CD4-positive, alpha-beta T cell treated with Interleukin-4 for 4 hours (primary cell): Measurements from ENCODE around the gene TSPYL6.
"Not testable (repeated sequence)": the region's sequence is repeated elsewhere in the genome, so short reads cannot be mapped to it uniquely, and the experiment has no call there.

Experiments
- DNase-seq: peaks from one replicate; pipeline ENCODE4 v3.0.0-alpha.2; 2020

Gene TSPYL6

DNA sequence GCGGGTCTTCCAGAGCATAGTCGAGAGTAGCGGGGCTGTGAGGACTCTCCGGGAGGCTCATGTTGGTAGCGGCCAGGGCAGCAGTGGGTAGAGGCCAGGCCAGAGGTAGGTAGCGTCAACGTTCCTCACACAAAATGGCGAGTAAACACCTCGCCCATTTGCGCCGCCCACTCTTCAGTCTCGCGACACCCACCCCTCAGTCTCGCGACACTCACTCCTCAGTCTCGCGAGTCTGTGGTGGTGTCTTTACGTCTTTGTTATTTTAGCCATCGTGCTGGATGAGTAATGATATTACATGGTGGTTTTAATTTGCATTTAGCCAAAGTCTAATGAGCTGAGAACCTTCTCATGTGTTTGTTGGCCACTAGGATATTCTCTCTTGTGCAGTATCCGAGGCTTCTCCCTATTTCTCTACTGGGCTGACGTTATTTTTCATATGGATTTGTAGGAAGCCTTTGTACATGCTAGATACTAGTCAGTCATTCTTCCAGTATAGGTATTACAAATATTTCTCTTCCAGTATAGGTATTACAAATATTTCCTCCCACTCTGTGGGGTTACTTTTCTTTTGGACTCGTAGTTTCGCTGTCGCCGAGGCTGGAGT lies at the start of gene TSPYL6:
Gene TSPYL6, minus strand, starts transcription at position 139 of the 604 bp plus-strand sequence. Its CDS starts 78 bp downstream, at position 61.
- no peak for DNase-seq

DNA sequence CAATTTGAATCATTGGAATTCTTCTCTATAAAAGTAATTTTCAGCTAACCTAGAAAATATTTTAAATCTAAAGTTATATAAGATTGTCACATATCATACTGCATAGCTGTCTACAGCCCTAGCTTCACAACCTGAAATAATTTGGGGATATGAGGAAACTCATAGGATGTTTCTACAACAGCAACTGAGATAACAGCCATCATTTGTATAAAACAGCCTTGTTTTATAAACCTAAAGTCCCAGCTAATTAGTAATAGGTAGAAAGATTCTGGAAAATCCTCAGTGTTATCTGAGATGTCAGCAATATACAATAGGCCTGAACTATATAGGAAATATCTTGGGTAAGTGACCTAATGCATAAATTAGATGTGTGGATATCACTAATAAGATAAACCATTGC lies 47.6 kb upstream of the TSPYL6 start:
- no peak for DNase-seq

- no peak for DNase-seq
These were observed 42.5 kb upstream of the TSPYL6 start for GRCh38 chr2:54298514-54298913.

DNA sequence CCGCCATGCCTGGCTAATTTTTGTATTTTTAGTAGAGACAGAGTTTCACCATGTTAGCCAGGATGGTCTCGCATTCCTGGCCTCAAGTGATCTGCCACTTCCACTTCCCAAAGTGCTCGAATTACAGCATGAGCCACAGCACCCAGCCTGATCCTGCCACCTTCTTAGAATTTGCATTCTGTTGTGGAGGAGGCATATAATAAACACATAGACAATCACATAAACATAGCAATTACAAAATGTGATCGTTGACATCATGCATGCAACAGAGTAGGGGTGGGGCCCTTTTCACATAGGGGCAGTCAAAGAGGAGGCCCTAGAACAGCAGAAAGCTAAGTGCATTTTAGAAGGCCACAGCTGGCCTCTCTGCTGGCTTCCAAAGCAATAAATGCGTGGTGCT lies 39.9 kb upstream of the TSPYL6 start:
- DNase-seq: no peak

DNA sequence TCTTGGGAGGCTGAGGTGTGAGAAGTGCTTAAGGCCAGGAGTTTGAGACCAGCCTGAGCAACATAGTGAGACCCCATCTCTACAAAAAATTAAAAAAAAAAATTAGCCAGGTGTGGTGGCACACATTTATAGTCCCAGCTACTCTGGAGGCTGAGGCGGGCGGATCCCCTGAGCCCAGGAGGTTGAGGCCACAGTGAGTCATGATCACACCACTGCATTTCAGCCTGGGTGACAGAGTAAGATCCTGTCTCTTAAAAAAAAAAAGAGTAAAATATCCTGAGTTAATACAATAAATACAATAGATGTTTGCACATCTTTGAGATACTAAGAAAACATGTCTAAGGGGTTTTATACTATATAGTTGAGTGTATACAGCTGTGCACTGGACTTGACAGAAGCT lies 38.6 kb upstream of the TSPYL6 start:
- not testable (repeated sequence) for DNase-seq

DNA sequence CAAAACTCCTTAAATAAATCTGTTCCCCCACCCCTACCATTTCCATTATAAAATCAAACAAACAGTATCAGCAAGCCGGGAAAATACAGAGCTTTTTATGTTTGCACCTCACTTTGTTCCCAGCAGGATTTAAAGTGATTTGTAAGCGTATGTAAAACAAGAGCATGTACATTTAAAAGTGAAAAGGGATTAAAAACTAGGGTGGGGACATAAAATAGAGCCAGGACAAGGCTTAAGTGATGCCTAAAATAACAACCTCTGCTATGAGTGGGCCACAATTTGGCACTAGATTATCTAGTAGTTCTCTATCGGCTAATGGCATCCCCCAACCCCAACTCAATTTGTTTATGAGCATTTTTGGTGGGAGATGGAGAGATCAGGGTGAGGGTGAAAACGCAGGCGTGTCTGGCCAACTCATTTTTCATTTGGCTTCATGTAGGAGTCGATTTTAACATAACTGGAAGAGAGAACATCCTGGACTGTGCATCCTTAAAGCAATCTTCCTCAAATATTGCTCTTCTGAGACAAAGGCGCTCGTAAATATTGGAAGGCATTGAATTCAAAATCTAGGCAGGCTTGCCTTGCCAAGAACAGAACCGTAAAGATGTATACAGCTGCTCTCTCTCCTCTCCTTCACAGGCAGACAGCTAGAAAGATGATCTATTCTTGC lies 34.5 kb upstream of the TSPYL6 start:
- no peak for DNase-seq

GRCh38 chr2:54289917-54290316 lies 33.9 kb upstream of the TSPYL6 start:
- DNase-seq: no peak

DNA sequence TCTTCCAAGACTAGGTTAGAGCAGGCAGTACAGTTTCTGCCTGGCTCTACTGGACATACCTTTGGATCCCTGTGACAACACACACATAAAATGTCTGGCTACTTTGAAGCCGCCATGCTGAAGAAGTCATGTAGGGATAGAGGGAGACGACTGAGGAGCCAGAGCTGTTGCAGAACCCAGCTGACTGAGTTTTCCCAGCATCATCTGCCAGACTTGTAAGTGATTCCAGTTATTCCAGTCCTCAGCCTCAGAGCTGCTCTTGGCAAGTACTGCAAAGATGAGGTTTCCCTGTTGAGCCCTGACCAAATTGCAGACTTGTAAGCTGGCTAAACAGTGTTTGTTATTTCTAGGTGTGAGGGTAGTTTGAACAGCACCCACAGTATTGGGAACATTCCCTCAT lies 31.5 kb upstream of the TSPYL6 start:
- no peak for DNase-seq

- DNase-seq: no peak
These were observed 29.4 kb upstream of the TSPYL6 start for GRCh38 chr2:54285451-54285850.

GRCh38 chr2:54284826-54285225 lies 28.8 kb upstream of the TSPYL6 start:
- no peak for DNase-seq

DNA sequence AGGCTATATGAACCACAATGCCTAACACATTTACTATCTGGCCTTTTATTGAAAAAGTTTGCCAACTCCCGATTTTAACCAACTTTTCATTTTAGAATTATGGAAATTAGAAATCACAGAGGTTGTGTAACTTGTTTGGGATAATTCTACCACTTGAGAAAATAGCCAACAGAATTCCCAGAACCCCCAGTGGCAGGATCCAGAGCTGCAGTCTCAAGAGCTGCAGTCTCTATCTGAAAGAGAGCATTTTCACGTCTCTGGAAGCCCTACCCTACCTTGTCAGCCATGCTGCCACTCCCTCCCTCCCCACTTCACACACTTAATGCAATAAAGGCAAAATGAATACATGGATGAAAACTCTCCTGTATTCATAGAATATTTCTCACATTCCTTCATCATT lies 23.4 kb upstream of the TSPYL6 start:
- DNase-seq: no peak

DNA sequence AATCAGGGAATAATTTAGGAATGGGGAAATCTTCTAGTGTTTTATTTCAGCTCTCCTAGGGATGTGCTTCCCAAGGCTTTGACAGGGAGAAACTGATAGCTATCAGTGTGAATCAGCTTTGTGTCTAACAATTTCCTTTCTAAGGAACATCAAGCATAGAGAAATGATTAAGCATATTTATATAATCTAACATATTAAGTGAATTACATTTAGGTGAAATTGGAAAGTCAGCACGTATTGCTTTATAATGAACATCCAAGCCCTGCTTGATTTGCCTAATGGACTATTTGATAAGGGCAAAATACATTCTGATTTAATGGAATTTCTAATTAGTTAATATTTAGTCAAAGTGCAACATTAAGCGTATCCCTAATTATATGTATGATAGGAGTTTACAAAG lies 19.5 kb upstream of the TSPYL6 start:
- DNase-seq: no peak

- no peak for DNase-seq
These were observed 18.8 kb upstream of the TSPYL6 start for GRCh38 chr2:54274781-54275242.

GRCh38 chr2:54271843-54272627 lies 16.0 kb upstream of the TSPYL6 start:
- DNase-seq: no peak

DNA sequence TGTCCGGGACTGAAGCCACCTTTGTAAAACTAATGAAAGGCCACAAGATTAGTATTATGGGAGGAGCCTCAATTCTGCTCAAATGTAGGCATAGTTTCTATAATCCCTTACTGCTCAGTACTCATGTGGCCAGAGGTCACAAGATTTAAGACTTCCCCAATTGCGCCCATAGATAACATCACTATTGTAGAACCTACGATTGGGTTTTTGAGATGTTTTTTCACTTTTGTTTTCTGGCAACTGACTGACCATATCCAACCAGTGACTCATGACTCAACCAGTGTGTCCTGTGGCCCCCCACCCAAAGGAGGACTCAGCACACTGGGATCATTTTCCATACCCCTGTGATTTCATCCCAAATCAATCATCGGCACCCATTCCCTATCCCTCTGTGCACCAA lies 15.2 kb upstream of the TSPYL6 start:
- DNase-seq: no peak

- DNase-seq: no peak
These were observed 11.5 kb upstream of the TSPYL6 start for GRCh38 chr2:54267577-54267976.

DNA sequence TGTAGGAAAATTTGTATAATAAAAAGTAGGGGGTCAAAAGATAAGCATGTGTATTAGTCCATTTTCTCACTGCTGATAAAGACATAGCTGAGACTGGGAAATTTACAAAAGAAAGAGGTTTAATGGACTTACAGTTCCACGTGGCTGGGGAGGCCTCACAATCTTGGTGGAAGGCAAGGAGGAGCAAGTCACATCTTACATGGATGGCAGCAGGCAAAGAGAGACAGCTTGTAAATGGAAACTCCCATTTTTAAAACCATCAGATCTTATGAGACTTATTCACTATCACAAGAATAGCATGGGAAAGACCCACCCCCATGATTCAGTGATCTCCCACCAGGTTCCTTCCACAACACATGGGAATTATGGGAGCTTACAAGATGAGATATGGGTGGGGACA lies 9.1 kb upstream of the TSPYL6 start:
- not testable (repeated sequence) for DNase-seq

GRCh38 chr2:54262015-54262765 lies 6.2 kb upstream of the TSPYL6 start:
- DNase-seq: no peak

DNA sequence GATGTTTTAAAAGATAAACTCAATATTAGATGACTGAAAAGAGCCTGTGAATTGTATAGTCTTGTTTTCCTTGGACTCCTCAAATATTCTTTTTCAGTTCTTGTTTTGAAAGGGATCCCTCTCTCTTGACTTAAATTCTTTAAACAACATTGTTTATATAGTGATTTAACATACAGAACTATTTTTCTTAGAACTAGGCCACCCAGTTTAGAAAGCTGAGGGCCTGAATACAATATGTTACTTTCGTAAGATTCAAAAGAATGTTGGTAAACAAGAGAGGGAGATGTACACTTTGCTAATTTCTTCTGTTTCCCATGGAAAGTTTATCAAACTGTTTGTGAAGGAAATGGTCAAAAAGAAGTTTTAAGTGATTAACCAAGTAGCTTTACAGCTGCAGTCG lies 5.5 kb upstream of the TSPYL6 start:
- no peak for DNase-seq

GRCh38 chr2:54260241-54260595 lies 4.2 kb upstream of the TSPYL6 start:
- DNase-seq: no peak

- no peak for DNase-seq
These were observed 3.6 kb upstream of the TSPYL6 start for GRCh38 chr2:54259413-54260240.

DNA sequence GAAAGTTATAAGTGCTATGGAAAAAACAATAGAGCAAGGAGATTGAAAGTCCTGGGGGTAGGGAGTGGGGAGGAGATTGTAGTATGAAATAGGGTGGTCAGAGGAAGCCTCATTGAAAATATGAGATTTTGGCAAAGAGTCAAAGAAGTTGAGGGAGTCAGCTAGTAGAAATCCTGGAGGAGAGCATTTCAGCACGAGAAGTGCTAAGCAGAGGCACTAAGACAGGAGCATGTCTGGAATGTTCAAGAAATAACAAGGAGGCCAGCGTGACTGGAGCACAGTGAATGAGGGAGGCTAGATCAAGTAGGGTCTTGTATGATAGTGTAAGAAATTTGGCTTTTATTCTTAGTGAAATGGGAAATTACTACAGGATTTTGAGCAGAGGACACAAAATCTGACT lies 2.1 kb upstream of the TSPYL6 start:
- no peak for DNase-seq
